Measurements from ENCODE around the gene MYO19.
A peak's percentile ranks its signal among the peaks of the same experiment; 100 is the strongest.
"Not testable (repeated sequence)": the region's sequence is repeated elsewhere in the genome, so short reads cannot be mapped to it uniquely, and the experiment has no call there.

The MYO19 gene

GRCh38 chr17:36498560-36499300 lies 35.9 kb downstream of the MYO19 start:
- DNase-seq = no peak

- no peak for DNase-seq
These were observed 36.5 kb downstream of the MYO19 start for GRCh38 chr17:36498155-36498554.

DNA sequence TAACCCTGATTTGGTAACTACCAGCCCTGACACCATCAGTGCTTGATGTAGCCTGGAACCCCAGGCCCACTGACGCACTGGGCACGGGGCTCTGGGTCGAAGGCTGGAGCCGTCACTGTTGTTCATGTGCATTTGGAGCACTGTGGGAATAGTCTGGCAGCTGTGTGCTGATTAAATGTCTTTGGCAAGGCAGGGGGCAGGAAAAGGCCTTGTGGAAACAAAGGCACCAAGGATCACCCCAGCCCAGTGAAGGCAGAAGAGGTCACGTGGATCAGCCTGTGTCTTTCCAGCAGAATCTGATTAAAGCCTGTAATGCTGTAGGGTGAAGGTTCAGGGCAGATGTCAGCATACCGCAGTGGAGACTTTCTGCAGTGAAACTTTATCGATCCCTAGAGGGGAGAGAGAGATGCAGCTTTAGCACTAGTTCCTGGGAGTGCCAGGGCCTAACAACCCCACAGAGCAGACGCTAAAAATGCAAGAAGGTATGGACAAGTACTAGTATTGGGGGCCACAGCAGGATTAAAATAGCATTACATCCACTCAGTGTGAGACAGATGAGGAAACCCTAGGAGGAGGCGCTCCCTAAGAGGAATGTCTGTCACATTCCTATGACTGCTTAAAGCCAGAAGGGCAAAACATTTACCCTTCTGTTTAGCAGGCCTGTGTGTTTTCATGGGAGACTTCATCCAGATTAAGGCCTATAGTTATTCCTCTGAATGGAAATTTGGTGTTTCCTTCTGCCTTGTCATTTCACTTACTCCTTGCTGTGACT lies 38.5 kb downstream of the MYO19 start:
- no peak for DNase-seq

DNA sequence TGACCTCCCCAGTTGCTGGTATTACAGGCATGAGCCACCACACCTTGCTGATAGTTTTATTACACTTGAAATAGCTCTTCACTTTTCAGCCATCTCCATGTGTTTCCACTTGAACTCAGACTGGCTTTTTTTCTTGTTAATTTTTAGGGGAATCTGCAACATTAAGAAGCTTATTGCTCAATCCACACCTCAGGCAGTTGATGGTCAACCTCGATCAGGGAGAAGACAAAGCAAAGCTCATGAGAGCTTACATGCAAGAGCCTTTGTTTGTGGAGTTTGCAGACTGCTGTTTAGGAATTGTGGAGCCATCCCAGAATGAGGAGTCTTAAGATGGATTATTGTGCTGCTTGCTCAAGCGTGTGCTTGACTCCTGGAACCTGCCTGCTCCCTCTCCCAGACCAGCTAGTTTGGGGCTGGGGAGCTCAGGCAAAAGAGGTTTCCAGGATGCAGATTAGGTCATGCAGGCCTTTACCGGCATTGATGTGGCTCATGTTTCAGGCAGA lies 39.5 kb downstream of the MYO19 start:
- no peak for DNase-seq

DNA sequence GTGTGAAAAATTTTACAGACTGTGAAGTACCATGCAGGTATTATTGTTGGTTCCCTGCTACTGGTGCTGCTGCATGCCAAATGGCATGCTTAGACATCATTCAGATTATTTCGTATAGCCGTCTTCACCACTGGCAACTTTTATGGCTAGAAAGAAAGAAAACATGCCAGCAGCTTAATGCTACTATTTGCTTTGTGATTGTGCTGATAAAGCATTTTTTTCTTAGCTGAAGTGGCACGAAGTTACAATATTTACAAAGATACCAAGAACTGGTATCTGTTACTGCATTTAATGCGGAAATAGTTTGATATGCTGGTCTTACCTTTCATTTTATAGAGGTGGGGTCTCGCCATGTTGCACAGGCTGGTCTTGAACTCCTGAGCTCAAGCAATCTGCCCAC lies 40.0 kb downstream of the MYO19 start:
- DNase-seq = no peak

DNA sequence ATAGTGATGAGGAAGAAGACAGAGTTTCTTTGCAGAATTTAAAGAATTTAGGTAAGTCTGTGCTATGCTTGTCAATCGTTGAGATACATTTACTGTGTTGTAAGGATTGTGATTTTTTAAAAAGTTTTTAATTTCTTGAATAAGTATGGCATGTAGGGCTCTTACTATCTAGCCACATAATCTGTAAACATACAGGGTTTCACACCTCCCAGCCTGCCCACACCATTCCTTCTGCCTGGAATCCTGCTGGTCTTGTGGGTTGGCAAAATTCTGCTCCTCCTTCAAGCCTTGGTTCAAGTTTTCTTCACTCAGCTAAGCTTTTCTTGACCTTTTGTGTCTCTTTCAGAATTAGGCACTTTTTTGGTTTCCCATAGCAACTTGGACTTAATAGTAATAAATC lies 40.7 kb downstream of the MYO19 start:
- no peak for DNase-seq

DNA sequence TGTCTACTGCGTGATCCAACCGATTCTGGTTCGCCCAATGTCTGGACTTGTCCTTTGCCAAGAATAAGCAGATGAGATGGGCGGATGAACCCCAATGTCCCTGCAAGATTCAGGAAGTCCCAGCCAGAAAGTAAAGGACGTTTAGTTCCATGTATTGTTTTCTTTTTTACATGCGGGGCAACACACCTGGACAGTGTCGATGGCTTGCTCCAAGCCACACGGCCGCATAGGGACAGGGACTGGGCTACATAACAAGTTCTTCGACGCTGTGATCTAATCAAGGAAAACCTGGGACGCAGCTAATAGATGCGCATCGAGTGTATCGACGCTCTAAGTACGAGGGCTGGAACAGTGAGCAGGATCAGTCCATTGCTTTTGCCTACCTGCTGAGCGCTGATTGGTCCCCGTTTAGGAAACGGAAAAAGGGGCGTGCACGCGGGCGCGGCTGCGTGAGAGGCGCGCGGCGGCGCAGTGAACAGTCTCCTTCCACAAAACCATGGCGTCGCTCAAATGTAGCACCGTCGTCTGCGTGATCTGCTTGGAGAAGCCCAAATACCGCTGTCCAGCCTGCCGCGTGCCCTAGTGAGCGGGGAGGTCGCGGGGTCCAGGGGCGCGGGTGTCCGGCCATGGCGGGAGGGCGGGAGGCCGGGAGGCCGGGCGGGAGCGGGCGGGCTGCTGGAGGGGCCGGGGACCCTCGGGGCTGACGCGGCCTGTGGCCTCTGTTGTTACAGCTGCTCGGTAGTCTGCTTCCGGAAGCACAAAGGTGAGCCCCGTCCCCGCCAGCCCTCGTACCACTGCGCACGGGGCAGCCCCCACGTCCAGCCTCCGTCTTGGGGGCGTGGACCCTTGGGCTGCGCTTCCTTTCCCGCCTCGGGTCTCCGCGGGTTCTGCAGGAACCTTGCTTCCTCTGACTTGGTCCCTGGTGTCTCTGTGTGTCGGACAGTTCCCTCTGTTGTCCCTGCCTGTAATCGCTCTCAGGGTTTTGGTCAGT lies 48.2 kb downstream of the MYO19 start, which contains the start of gene ZNHIT3:
Gene ZNHIT3 (plus strand): TSS at position 478 of the 991 bp plus-strand sequence. CDS start 19 bp downstream, at position 497.
- peak; percentile 92 for DNase-seq

GRCh38 chr17:36485805-36486203 lies 48.9 kb downstream of the MYO19 start:
- DNase-seq = no peak

GRCh38 chr17:36485027-36485426 lies 49.6 kb downstream of the MYO19 start:
- no peak for DNase-seq

GRCh38 chr17:36484021-36484420 lies 50.6 kb downstream of the MYO19 start:
- not testable (repeated sequence) for DNase-seq

GRCh38 chr17:36482611-36483504 lies 51.8 kb downstream of the MYO19 start:
- peak; percentile 96 for DNase-seq

GRCh38 chr17:36481829-36482228 lies 52.8 kb downstream of the MYO19 start:
- no peak for DNase-seq

DNA sequence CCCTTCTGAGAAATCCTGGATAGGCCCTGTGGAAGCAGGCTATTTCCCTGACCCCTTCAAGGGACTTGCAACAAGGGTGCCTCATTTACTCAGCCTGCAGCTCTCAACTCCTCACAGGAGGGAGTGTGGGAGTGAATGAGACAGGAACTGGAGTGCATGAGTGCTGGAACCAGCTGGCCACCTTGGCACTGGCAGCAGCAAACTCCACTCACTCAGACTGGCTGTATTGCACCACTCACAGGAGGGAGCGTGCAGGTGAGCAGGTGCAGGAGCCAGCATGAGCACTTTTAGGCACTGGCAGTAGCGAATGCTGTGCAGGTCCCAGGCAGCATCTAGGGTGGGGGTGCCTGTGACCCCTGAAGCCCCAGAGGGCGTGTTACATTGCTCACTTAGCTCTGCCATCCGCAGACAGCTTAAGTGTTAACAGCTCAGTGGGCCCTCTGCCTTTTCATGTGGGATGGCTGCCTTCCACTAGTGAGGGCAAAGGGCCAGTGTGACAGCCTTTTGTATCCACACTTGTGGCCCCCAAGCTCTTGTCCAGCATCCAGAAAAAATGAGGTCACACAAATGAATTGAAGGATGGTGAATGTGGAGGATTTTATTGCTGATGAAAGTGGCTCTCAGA lies 59.2 kb downstream of the MYO19 start:
- DNase-seq = no peak

DNA sequence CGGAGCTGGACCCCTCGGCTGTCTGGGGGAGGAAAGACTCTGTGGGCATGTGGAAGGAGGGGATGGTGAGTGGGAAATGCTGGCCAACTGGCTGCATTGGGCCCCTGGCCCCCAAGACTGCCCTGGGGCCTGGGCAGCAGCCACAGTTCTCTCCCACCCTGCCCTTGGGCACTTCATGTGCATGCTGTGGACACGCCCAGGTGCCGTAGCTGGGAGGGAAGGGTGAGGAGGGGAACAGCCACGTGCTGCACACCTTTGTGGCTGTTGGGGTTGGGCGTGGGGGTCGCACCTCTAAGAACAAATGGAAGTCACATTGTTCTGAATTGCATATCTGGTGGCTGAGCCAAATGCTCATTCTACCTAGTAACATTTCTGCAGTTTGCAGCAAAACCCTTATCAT lies 60.1 kb downstream of the MYO19 start:
- no peak for DNase-seq

- DNase-seq = no peak
These were observed 64.2 kb downstream of the MYO19 start for GRCh38 chr17:36470499-36470898.

DNA sequence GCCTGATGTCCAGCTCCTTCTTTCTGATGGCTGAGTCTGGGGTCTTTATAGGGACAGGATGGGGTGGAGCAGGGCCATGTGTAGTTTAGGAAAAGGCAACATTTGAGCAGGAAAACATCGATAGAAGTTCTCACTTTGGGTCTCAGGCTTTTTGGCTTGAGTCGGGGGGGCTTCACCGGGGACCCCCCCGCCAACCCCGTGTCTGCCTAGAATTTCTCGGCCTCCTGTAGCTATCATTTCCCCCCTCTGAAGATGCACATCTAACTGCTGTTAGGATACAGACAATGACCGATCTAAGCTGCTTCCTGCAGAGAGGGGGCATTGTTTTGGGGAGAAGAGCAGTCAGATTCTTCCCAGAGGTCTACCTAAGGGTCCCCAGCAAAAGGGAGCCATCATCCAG lies 64.9 kb downstream of the MYO19 start:
- DNase-seq = no peak

- DNase-seq = no peak
These were observed 65.6 kb downstream of the MYO19 start for GRCh38 chr17:36468903-36469635.

- DNase-seq = no peak
These were observed 69.9 kb downstream of the MYO19 start for GRCh38 chr17:36464765-36465088.

DNA sequence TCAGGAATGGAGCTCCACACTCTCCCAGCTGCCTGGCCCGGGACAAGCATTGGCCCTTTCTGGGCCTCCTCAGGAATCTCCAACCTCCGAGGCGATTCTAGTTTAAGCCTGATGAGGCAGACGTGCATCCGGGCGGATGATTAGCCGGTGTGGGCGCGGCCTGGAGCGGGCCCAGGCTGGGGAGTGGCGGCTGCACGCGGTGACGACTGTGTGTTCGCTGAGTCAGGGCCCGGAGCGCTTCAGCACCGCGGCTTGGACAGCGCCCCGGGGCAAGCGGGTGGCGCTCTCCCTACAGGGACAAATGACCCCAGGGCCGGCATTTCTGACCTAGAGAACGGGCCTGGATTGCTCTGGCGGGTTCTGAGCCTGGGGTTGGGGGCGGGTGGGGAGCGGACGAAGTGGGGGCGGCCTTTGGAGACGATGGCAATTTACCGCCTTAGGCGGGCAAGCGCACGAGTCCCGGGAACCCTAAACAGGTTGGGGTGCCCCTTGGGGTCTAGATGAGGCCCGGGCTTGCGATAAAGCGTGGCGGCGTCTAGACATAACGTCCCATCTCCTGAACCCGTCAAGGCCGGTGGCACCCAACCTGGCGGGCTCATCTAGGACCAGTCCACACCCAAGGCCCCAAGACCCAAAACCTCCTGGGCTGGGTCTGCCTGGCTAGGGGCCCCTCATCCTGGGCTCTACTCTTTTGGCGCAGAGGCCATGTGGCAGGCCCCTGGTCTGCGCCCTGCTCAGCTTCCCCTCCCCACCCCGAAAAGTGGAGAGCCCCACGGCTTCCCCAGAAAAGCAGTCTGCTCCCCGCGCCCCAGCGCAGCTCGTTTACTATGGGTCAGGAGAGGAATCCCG lies 70.5 kb downstream of the MYO19 start:
- peak; percentile 73 for DNase-seq
